T47D (cell line): ENCODE results near the gene SIRPA.

Experiments
- DNase-seq, 2 experiments: peaks; one replicate each; pipeline versions ENCODE4 v3.0.0 to v3.0.0-alpha.2; 2011 to 2012; ENCODE audit warnings: low read depth in 1 of 2, low spot score in 1 of 2
- JUND ChIP-seq: IDR thresholded peaks from 2 replicates; pipeline ENCODE4 v1.6.1; 2012; ENCODE audit warnings: low read depth
- in situ Hi-C: cut with HindIII; loops from 2 replicates; pipeline ENCODE4 v1.10.0; 2016; ENCODE audit warnings: low sequenced_read_pairs, low pct_unique_long_range_greater_than_20kb

Gene SIRPA

GRCh38 chr20:1885254-1885653 lies 10.0 kb upstream of the SIRPA start:
- in situ Hi-C loops: no loop called here
- no peak for TF ChIP-seq JUND
- DNase-seq: no peak

- DNase-seq: no peak
- no peak for TF ChIP-seq JUND
- in situ Hi-C loops: no loop called here
Observed at GRCh38 chr20:1885940-1886693, 9.1 kb upstream of the SIRPA start.

- peak in 1 of 2 experiments; percentile 68 for DNase-seq
- no peak for TF ChIP-seq JUND
- in situ Hi-C loops: no loop called here
Observed at GRCh38 chr20:1887321-1887720, 7.9 kb upstream of the SIRPA start.

GRCh38 chr20:1887756-1888155 lies 7.5 kb upstream of the SIRPA start:
- in situ Hi-C loops: no loop called here
- DNase-seq: no peak
- no peak for TF ChIP-seq JUND

DNA sequence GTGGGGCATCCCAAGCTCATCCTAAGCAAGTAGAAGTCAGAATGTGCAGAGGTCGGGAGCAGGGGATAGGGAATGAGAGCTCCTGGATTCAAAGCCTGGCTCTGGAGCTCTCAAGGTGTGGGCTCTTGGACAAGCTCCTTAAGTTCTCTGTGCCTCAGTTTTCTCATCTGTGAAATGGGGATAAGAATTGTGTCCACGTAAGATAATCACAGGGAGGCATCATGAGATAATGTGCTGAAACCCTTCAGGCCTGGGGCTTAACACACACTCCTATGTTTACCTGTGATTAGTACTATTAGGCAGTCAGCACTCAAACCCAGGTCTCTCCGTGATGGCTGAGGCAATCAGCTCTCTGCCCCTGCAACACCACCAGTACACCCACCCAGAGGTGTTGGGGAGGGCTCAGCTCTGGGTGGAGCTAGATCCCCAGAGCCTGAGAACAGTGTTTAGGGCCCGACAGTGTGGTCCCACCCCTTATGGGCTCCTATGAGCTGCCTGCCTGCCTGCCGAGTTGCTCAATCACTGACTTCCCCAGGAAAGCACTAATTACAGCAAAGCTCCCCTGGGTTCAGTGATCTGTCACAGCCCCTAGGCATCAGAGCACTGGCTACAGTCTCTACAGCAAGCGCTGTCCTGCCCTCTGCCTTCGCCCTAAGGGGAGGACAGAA lies 6.3 kb upstream of the SIRPA start:
- DNase-seq: peak in 1 of 2 experiments; percentile 17
- in situ Hi-C loops: no loop called here
- TF ChIP-seq JUND: no peak

- no peak for DNase-seq
- in situ Hi-C loops: no loop called here
- no peak for TF ChIP-seq JUND
Observed at GRCh38 chr20:1890469-1891262, 4.5 kb upstream of the SIRPA start.

DNA sequence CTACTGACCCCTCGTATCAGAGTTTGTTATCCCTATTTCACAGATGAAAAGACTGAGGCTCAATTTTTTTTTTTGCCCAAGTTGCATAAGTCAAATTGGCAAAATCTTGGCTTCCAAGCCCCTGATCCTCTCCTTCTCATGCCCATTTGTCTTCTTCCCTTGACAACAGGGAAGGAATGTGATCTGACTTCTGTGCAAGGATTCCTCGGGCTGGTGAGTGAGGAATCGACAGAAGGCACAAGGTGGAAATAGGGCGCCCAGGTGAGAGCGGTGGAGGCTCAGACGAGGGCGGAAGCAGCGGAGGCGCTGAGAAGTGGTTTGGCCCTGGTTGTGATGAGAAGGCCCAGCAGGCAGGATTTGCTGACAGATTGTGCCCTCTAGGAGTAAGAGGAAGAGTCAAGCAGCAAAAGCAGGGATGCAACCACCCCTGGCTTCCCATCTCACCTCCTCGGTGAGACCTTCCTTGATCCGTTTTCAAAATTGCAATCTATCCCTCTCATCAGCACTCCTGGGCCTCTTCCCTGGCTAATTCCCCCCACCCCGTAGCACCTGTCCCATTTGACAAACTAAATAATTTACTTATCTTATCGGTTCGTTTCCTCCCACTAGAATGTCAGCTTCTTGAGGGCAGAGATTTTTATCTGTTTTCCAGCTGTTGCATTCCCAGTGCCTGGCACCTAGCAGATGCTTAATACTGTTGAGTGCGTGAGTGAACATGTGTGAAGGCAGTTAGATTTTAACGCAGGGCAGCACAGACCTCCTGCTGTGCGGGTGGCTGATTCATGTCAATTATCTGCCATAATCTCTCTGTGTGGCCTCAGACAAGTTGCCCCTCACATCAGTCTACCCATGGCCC lies 3.7 kb upstream of the SIRPA start:
- DNase-seq: no peak
- in situ Hi-C loops: no loop called here
- TF ChIP-seq JUND: no peak

- no peak for DNase-seq
- in situ Hi-C loops: no loop called here
- no peak for TF ChIP-seq JUND
Observed at GRCh38 chr20:1892119-1892385, 3.2 kb upstream of the SIRPA start.

- in situ Hi-C loops: no loop called here
- no peak for DNase-seq
- TF ChIP-seq JUND: no peak
Observed at GRCh38 chr20:1893721-1894470, 1.3 kb upstream of the SIRPA start.

DNA sequence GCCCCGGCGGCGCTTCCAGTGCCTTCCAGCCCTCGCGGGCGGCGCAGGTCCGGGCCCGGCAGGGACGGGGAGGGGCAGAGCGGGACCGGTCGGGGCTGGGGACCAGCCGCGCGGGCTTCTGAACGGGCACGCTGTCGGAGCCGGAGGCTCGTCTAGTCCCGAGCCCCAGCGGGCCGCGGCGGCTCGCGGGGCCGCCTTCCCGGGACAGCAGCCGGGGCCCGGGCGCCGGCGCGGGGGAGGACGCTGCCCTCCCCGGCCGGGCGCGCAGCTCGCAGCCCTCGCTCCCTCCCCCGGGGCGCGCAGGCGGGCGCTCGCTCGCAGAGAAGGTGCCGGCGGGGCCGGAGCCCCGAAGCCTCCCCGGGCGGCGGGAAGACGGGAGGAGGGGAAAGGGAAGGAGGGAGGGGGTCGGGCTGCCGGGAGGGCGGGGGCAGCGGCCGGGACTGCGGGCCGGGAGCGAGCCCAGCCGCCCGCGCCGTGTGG lies 696 bp upstream of the SIRPA start:
- DNase-seq: peak; percentile 74 to 84
- no peak for TF ChIP-seq JUND
- in situ Hi-C loops: no loop called here

- in situ Hi-C loops: no loop called here
- DNase-seq: no peak
- TF ChIP-seq JUND: no peak
Observed at GRCh38 chr20:1895674-1896483, 672 bp downstream of the SIRPA start.
